K562 (cell line): ENCODE data around the gene NUP210. TPM values are rescaled to one million over a fixed set of nuclear protein-coding genes. Genes with fewer than 3 reads are reported as not detected.

Experiments used
- CEBPB ChIP-seq: fragments of 450-650 bp; IDR thresholded peaks from 2 replicates; pipeline ENCODE4 v1.6.1; 2016; ENCODE audit warnings: missing genetic modification characterization, missing compliant biosample characterization
- DDX20 ChIP-seq: fragments of 450-650 bp; IDR thresholded peaks from 2 replicates; pipeline ENCODE4 v1.6.1; 2016; ENCODE audit warnings: missing genetic modification characterization, low read depth, mild to moderate bottlenecking, missing compliant biosample characterization, moderate library complexity
- ETV1 ChIP-seq: fragments of 450-650 bp; conservative IDR thresholded peaks from 2 replicates; pipeline ENCODE4 v1.6.1; 2016; ENCODE audit warnings: missing genetic modification characterization, control low read depth, low read depth, missing compliant biosample characterization
- NFE2L1 ChIP-seq: fragments of 450-650 bp; IDR thresholded peaks from 2 replicates; pipeline ENCODE4 v1.6.1; 2016; ENCODE audit warnings: missing genetic modification characterization, low read depth, mild to moderate bottlenecking, missing compliant biosample characterization, moderate library complexity, borderline replicate concordance
- NR1H2 ChIP-seq: sonication (generic); formaldehyde crosslinking; IDR thresholded peaks from 2 replicates; pipeline ENCODE4 v1.4.0; 2020; ENCODE audit warnings: mild to moderate bottlenecking, missing genetic modification reagents
- NR2C1 ChIP-seq, 2 experiments: fragments of 450-650 bp; IDR thresholded peaks; 2 replicates each; pipeline ENCODE4 v1.6.1; 2017; ENCODE audit warnings: mild to moderate bottlenecking in 2 of 2, antibody characterized with exemption in 1 of 2, inconsistent platforms in 1 of 2, missing compliant biosample characterization in 1 of 2, missing genetic modification characterization in 1 of 2
- POLR3A ChIP-seq: IDR thresholded peaks from 2 replicates; pipeline ENCODE4 v1.6.1; 2011; ENCODE audit warnings: borderline replicate concordance, mild to moderate bottlenecking, moderate library complexity; ENCODE audit not compliant: insufficient read length, insufficient read depth; ENCODE audit errors: extremely low read depth
- PURB ChIP-seq: sonication (generic); formaldehyde crosslinking; IDR thresholded peaks from 2 replicates; pipeline ENCODE4 v1.9.0; 2021; ENCODE audit warnings: low read depth, mild to moderate bottlenecking, missing genetic modification reagents
- RBM14 ChIP-seq: fragments of 200-400 bp; formaldehyde crosslinking; IDR thresholded peaks from 2 replicates; pipeline ENCODE4 v1.6.1; 2018; ENCODE audit warnings: low read depth, mild to moderate bottlenecking, low read length, moderate library complexity, borderline replicate concordance; ENCODE audit not compliant: insufficient read depth
- SFPQ ChIP-seq: fragments of 200-400 bp; formaldehyde crosslinking; IDR thresholded peaks from 2 replicates; pipeline ENCODE4 v1.6.1; 2017; ENCODE audit warnings: mild to moderate bottlenecking, low read depth, low read length, moderate library complexity
- SMAD4 ChIP-seq: fragments of 250-450 bp; sonication (Bioruptor Pico); conservative IDR thresholded peaks from 2 replicates; pipeline ENCODE4 v1.8.0; 2021; ENCODE audit warnings: inconsistent platforms, mild to moderate bottlenecking, moderate library complexity
- SP1 ChIP-seq: sonication (generic); formaldehyde crosslinking; IDR thresholded peaks from 2 replicates; pipeline ENCODE4 v1.8.1; 2022; ENCODE audit warnings: mild to moderate bottlenecking, missing genetic modification reagents
- SPI1 ChIP-seq: IDR thresholded peaks from 2 replicates; pipeline ENCODE4 v1.6.1; 2011; ENCODE audit warnings: low read depth, low read length, control low read depth, borderline replicate concordance
- TFE3 ChIP-seq: fragments of 450-650 bp; formaldehyde crosslinking; IDR thresholded peaks from 2 replicates; pipeline ENCODE4 v1.4.0; 2020; ENCODE audit warnings: mild to moderate bottlenecking, mixed read lengths
- ZBTB43 ChIP-seq: sonication (generic); formaldehyde crosslinking; IDR thresholded peaks from 2 replicates; pipeline ENCODE4 v1.8.0; 2023; ENCODE audit warnings: mild to moderate bottlenecking, missing genetic modification reagents
- ZKSCAN1 ChIP-seq: fragments of 150-350 bp; IDR thresholded peaks from 2 replicates; pipeline ENCODE4 v1.6.1; 2016; ENCODE audit warnings: low read depth, low read length
- ZNF449 ChIP-seq: fragments of 250-450 bp; sonication (Bioruptor Pico); IDR thresholded peaks from 2 replicates; pipeline ENCODE4 v1.8.0; 2022; ENCODE audit warnings: moderate library complexity, mild to moderate bottlenecking, inconsistent platforms
- polyA plus RNA-seq, 8 experiments: library from polyadenylated mRNA; depleted of rRNA in 4 of 8; stranded (reverse) in 5 of 8; unstranded in 3 of 8; fragments of >200 nt; fragmentation: Nextera tagmentation in 2 of 8; fragmentation: Illumina TruSeq in 1 of 8; extraction: Ambion mirVana in 2 of 8; extraction: Trizol in 1 of 8; gene quantifications; 2 replicates each; pipeline versions ENCODE4 v1.2.1 to v1.2.3, GENCODE V29; 2011 to 2014; ENCODE audit warnings: inconsistent platforms in 1 of 8, missing spikeins in 1 of 8
- total RNA-seq, 7 experiments: library from RNA; depleted of rRNA in 6 of 7; stranded (reverse); fragments of >200 nt in 6 of 7; fragmentation: Illumina TruSeq in 2 of 7; extraction: Trizol in 2 of 7; gene quantifications; 2 replicates each; pipeline versions ENCODE4 v1.2.1 to v1.2.3, GENCODE V29; 2011 to 2021; ENCODE audit warnings: low replicate concordance in 1 of 7
- TF ChIP-seq, protein P1 (sequence below): sonication (generic); formaldehyde crosslinking; IDR thresholded peaks from 2 replicates; pipeline ENCODE4 v1.9.0; 2022; ENCODE audit warnings: mild to moderate bottlenecking, missing genetic modification reagents
- TF ChIP-seq, protein P2 (sequence below): fragments of 450-650 bp; IDR thresholded peaks from 2 replicates; pipeline ENCODE4 v1.6.1; 2016

The NUP210 gene
- total and polyA plus RNA-seq, 9 of the 15 experiments (the other 6 are each of a cell fraction or from before 2014, with no cell fraction given) = 1.2 to 138 (median 44.0) TPM

DNA sequence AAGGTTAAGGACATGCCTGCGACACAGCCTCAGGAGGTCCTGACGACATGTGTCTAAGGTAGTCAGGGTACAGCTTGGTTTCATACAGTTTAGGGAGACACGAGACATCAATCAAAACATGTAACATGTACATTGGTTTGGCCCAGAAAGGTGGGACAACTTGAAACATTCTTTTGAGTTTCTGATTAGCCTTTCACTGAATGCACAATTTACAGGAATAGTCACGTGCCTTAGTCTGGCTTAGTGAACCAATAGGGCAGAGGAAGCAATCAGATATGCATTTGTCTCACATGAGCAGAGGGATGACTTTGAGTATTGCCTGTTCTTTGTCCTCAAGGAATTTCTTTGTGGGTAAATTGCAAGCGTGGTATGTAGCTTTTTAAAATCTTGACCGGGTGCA lies 35.5 kb upstream of the NUP210 start (continued):
- TF ChIP-seq SFPQ = no peak
- TF ChIP-seq NR1H2 (CRISPR knock-in tag) = no peak
- TF ChIP-seq PURB (CRISPR knock-in tag) = no peak
- TF ChIP-seq SMAD4 (CRISPR knock-in tag) = 0 out of 2 replicates have a peak, but pooled peaks have one; percentile 13
- TF ChIP-seq SPI1 = no peak
- TF ChIP-seq RBM14 = no peak
- TF ChIP-seq SP1 = no peak
- TF ChIP-seq, protein P1, sequence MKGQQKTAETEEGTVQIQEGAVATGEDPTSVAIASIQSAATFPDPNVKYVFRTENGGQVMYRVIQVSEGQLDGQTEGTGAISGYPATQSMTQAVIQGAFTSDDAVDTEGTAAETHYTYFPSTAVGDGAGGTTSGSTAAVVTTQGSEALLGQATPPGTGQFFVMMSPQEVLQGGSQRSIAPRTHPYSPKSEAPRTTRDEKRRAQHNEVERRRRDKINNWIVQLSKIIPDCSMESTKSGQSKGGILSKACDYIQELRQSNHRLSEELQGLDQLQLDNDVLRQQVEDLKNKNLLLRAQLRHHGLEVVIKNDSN = peak; percentile 92
- no peak for TF ChIP-seq DDX20 (tag)
- no peak for TF ChIP-seq NR2C1 (IDR thresholded peaks at IDR 0.05)
- 0 out of 2 replicates have a peak, but pooled peaks have one; percentile 30 for TF ChIP-seq NR2C1 (tag; IDR thresholded peaks at IDR 0.05)
- TF ChIP-seq CEBPB = no peak
- no peak for TF ChIP-seq POLR3A
- TF ChIP-seq ZKSCAN1 = no peak
- TF ChIP-seq ETV1 (tag) = no peak
- no peak for TF ChIP-seq ZNF449 (CRISPR knock-in tag)
- no peak for TF ChIP-seq ZBTB43
- peak; percentile 96 for TF ChIP-seq TFE3
- TF ChIP-seq, protein P2, sequence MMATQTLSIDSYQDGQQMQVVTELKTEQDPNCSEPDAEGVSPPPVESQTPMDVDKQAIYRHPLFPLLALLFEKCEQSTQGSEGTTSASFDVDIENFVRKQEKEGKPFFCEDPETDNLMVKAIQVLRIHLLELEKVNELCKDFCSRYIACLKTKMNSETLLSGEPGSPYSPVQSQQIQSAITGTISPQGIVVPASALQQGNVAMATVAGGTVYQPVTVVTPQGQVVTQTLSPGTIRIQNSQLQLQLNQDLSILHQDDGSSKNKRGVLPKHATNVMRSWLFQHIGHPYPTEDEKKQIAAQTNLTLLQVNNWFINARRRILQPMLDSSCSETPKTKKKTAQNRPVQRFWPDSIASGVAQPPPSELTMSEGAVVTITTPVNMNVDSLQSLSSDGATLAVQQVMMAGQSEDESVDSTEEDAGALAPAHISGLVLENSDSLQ = peak; percentile 61
- TF ChIP-seq NFE2L1 = no peak
